GM12873 (cell line): ENCODE data around the gene RIMS1.

Source experiments
- CTCF ChIP-seq: IDR thresholded peaks from 2 replicates; pipeline ENCODE4 v1.5.1; 2012; ENCODE audit warnings: low read depth, mild to moderate bottlenecking, moderate library complexity, low read length, control low read depth; ENCODE audit not compliant: insufficient read depth; ENCODE audit errors: missing control alignments

The RIMS1 gene

GRCh38 chr6:72414657-72415056, 528.3 kb downstream of the RIMS1 start:
- TF ChIP-seq CTCF: no peak

- TF ChIP-seq CTCF: no peak
These were observed 530.6 kb downstream of the RIMS1 start for GRCh38 chr6:72416744-72417465.

GRCh38 chr6:72417759-72418158, 531.4 kb downstream of the RIMS1 start:
- TF ChIP-seq CTCF: no peak

GRCh38 chr6:72418495-72418894, 532.1 kb downstream of the RIMS1 start:
- no peak for TF ChIP-seq CTCF

- TF ChIP-seq CTCF: no peak
These were observed 533.6 kb downstream of the RIMS1 start for GRCh38 chr6:72419966-72420365.

GRCh38 chr6:72420409-72420808, 534.1 kb downstream of the RIMS1 start:
- no peak for TF ChIP-seq CTCF

GRCh38 chr6:72421387-72421786, 535.0 kb downstream of the RIMS1 start:
- no peak for TF ChIP-seq CTCF

- TF ChIP-seq CTCF: no peak
These were observed 535.8 kb downstream of the RIMS1 start for GRCh38 chr6:72422171-72422570.
